Stimulated activated naive CD8-positive, alpha-beta T cell treated with anti-CD3 and anti-CD28 coated beads, Interleukin-15, Interleukin-2, amounts not matched to agents 100 U/mL and 50 U/mL, for 24 hours (primary cell): ENCODE measurements around the gene BLCAP.
"Not testable (repeated sequence)": the region's sequence is repeated elsewhere in the genome, so short reads cannot be mapped to it uniquely, and the experiment has no call there.

Experiments used
- ATAC-seq: fragments of 150-1000 bp; cut with Tn5 transposase; one replicate; pipeline ENCODE4 v1.10.0; 2021
- DNase-seq: peaks from one replicate; pipeline ENCODE4 v3.0.0; 2021

Gene BLCAP

DNA sequence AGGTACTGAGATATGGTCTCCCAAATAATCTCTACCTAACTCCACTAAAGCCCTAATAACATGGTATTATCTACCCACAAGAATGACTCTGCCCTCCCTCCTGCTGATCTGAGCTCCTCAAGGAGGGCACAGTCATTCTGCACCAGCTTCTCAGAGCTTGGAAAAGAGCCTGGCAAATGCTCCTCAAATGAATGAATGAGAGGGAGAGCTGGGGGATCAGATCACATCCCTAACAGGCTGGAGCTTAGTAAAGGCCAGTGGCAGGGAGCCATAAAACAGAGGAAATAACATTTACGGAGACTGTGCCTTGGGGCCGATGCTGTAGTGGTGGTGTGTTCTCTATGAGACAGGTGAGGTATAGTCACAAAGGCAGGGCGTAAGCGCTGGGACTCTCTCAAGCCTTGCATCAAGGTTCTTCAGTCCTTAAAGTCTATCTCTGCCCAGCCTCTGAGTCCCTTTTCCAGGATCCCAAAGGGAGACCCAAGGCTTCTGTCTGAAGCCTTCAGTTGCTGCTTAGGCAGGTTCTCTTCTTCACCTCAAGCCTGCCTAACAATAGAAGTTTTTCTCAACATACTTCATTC is 13.8 kb downstream of the BLCAP start:
- no peak for DNase-seq
- ATAC-seq, result no peak

DNA sequence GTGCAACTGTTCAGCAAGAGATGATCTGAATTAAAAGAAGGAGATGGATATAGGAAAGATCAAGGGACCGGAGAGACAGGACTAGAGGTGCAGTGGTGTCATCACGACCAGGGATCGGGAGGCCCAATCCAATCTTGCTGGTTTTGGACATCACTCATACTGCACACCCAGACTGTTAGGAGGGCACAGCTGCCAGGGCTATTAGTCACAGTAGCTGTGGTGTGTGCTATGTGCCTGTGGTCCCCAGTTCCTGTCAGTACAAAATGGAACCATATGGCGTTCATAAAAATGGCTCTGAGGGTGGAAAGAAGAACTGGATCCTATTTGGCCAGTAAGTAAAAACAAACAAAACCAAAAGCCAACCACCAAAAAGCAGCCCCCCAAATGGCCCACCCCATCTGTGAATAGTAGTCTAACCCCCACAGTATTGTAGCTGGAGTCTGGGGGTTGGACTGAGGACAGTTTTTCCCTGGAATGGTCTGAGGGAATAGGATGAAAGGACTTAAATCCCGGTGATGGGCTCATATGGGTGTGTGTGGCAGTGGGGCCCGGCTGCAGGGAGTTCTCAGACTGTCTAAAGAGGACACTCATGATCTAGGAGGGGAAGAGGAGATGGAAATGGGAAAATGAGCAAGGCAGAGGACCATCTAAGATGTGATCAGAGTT is 15.9 kb downstream of the BLCAP start:
- DNase-seq (no peak), ATAC-seq (no peak)

DNA sequence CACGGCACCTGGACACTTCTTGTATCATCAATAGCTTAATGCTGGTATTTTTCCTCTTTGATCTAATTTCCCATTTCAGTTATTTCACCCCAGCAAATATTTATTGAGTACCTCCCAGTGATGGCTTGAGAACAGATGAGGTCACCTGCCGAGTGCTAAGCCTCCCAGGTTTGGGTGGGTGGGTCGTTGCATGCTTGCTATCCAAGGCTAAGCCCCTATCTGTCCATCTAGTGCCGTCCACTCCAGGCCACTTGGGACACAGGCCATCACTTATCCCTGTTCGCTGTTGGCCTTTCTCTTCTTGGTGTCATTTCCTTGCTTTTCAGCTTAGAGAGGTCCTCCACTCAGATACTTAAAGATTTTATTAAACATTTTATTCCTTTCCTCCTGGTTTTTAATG is 17.4 kb downstream of the BLCAP start:
- ATAC-seq (no peak), DNase-seq (no peak)

DNA sequence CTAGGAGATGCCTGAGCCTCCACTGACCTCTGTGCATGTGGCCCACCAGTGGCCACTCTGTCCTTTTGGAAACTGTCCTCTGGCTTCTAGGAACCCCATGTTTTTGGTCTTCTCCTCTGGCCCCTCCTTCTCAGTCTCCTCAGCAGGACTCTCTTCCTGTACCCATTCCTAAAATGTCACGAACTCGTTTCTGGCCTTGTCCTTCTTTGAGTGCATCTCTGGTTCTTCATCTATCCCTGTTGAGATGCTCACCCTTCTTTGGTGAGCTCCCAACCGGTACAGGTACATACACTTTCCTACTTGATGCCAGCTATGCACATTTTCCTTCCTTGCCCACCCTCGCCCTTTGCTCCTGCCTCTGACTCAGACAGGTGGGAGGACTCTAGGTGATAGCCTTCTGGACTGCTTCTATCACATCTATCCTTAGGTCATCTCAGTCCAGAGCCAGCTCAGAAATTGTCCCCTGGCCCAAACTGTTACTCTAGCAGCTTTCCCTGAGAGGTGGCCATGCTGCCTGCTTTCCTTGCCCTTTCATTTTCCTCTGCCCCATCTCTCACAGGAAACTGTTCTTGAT is 21.4 kb downstream of the BLCAP start:
- ATAC-seq, result no peak
- no peak for DNase-seq

DNA sequence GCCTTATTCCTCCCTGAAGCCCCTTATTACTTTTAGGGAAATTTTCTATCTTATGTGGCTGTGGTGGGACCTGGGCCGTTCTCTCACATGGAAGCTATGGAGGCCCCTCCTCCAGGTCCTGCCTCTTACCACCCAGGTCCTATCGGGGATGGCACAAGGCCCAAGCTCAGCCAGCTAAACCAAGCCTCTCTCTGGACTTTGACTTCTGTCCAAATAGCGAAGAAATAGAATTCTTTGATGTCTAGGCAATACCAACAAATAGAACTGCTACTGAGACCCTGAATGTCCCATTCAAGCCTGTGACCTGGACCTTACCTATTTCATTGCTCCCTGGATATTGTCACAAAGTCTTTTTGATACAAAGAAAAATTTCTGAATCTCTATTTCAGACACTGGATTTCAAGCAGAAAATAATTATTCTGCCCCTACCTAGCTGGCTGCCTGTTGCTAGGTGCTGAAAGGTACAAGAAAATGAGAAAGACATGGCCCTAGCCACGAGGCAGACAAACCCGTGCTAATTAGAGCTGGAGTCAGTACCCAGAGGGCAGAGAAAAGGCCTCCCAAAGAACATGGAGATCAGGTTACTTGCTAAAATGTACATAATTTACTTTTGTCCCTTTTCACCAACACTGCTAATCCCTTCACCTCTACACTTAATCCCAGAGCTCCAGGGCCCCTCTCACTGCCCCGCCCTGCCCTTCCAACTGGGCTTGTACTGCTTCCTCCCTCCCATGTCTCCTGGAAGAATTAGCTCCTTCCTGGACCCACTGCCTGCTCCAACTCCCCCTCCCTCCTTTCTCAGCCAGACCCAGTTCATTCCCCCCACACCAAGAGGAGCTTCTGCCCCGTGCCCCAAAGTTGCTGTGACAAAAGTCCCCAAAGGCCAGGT is 22.2 kb downstream of the BLCAP start:
- ATAC-seq, result no peak
- no peak for DNase-seq

DNA sequence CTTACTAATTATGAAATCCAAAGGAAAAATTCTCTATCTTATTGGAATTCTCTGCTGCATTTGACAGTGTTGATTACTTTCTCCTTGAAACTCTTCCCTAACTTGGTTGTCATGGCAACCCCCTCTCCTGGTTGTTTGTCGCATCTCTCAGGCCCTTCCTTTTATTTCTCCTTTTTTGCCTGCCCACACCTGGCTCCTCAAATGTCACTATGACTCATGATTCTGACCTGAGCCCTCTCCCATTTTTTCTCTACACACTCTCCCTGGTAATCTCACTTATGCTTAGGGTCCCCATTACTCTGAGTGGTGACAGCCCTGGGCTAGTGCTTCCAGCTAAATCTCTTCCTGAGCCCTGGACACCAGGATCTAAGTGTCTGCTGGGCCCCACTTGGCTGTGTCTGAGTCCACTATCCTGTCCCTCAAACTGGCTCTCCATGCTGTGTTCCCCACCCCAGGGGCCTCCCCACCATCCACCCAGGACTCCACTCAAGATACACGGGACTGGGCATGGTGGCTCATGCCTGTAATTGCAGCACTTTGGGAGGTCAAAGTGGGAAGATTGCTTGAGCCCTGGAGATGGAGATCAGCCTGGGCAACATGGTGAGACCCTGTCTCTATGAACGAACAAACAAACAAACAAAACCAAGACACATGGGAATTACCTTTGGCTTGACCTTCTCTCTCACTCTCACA is 23.1 kb downstream of the BLCAP start:
- DNase-seq (no peak), ATAC-seq (no peak)

DNA sequence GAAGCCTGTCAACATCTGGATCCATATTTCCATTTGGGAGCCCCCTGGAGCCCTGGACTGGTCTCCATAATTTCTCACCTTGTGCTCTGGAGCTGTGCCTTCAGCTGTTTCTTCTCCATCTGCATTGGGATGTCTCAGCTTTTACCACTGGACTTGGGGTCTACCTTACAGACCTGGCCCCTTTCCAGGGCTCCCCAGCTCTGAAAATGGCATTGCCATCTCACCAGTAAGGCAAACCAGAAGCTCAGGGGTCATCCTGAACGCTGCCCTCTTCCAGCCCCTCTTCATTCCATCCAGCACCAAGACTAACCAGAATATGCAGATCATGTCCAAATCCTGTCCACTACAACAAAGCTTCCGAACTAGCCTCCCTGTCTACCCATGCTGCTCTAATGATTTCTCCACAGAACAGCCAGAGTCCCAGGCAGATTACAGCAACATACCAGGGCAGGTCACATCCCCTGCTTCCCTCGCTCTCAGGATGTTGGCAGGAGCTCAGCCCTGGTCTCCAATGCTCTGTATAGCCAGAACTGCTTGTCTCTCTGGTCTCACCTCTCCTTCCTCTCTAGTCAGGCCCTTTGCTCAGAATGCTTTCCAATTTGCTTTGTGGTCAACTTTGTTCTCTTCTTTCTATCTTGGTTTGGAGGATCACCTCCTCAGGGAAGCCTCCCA is 24.3 kb downstream of the BLCAP start:
- DNase-seq (no peak), ATAC-seq (no peak)

DNA sequence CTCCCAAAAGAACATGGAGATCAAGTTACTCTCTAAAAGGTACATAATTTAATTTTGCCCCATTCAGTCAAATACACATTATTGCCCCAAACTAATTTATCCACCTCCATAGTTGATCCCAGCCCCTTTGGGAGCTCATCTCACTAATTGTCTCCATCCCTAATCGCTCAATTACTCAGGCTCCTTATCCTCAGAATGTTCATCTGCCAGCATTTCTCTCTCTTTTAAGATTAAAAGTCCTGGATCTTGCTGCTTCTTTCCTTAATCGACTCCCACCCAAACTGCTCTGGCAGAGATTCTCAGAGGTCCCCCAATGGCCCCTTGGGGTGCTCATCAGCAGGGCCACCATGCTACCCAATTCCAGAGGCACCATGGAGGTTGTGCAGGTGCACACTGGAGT is 25.0 kb downstream of the BLCAP start:
- DNase-seq, result no peak
- ATAC-seq, result no peak

DNA sequence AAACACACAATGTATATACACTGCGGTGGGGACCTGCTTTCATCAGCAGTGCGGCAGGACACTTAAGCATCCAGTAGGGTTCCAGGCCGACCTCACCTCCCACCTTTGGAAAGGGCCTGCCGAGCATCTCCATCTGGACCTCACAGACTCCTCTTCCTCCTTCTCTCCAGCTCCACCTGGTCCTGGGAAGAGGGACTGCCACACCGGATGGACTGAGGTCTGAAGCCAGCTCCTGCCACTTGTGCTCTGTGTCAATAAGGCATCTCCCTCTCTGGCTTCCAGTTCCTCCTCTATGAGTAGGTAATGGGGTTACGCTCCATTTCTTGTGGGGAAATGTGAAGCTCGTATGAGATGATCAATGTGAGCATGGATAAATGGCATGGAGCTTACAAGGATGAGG is 25.7 kb downstream of the BLCAP start:
- DNase-seq, result no peak
- no peak for ATAC-seq

DNA sequence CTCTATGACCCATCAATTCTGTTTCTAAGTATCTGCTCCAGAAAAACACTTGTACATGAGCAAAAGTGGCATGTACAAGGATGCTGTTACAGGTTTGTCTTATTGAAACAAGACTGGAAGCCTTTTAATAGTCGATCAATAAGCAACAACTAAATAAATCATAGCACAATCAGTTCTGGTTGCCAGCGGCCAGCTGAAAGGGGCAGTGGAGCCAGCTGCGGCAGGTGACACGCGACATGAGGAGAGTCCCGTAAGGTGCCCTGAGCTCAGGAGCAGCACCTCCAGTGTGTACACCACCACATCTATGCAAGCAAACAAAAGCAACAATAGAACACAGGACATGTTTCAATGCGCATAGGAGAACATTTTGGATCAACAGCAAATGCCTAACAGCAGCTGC is 27.4 kb downstream of the BLCAP start:
- ATAC-seq (no peak), DNase-seq (no peak)

DNA sequence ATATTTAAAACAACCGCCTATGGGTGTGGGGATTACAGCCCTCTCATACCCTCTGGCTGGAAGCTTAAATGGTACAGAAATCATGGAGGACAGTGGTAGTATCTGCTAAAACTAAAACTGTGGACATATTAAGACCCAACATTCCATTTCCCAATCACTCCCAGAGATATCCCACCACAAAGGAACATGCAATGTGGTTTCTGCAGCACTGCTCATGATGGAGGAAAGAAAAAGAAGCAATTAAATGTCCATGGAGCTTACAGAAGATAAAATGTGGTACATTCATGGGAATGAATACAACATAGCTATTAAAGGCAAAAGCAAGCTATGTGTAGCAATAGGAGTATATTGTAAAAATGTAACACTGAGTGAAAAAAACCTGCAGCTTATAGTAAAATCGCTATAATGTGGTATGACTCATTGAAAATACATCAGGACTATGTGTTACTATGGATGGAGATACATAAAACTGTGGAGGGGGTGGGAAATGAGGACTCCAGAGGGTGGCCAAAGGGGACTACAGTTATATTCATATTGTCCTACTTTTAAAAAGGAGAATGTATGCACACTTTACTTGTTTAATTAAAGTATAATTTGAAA is 29.5 kb downstream of the BLCAP start:
- no peak for DNase-seq

DNA sequence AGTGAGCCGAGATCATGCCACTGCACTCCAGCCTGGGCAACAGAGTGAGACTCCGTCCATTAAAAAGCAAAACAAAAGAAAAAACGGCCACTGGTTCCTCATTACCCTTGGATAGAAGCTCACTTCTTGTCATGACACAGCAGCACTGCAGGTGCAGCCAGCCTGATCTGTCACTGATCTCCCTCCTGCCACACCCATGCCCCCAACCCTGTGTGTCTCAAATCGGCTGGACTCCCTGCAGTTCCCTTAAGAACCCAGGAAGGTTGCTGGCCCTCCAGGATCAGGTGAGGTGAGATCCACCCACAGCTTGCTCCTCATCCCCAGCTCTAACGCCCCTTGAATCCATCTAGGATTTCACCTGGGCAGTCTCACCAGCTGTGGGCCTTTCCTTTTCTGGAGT is 32.9 kb downstream of the BLCAP start:
- no peak for DNase-seq
- no peak for ATAC-seq

More for the DNA sequence above, 29.5 kb downstream of the BLCAP start:
- ATAC-seq, result no peak

DNA sequence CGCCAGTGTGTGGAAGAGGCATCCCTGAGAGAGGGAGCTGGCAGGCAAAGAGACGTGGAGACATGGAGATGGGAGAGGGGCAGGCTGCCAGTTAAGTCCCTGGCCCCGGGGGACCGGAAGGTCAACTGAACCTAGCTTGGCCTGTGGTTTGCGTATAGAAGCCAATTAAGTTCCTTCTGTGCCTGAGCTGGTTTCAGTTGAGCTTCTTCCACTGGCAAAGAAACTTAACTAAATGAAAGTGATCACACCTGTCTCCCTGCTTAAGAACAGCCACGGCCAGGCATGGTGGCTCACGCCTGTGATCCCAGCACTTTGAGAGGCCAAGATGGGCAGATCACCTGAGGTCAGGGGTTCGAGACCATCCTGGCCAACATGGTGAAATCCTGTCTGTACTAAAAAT is 33.4 kb downstream of the BLCAP start:
- no peak for DNase-seq
- ATAC-seq, result no peak

DNA sequence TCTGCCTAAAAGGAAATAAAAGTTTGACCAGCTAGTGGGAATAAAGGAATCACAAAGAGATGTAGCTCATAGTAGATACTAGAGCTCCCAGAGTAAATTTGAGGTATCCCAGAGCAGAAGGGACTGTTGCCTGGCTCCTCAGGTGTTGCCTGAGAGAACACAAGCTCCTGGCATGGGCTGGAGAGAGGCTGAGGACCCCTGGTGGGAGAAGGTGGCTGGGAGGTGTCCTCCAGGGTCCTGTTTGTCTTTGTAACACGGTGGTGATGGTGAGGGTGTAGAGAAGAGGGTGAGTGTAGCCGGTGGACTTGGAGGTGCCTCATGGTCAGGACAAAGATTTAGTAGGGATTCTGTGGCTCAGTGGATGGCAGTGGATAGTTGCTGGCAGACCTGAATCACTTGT is 34.7 kb downstream of the BLCAP start:
- ATAC-seq, result no peak
- DNase-seq, result no peak

DNA sequence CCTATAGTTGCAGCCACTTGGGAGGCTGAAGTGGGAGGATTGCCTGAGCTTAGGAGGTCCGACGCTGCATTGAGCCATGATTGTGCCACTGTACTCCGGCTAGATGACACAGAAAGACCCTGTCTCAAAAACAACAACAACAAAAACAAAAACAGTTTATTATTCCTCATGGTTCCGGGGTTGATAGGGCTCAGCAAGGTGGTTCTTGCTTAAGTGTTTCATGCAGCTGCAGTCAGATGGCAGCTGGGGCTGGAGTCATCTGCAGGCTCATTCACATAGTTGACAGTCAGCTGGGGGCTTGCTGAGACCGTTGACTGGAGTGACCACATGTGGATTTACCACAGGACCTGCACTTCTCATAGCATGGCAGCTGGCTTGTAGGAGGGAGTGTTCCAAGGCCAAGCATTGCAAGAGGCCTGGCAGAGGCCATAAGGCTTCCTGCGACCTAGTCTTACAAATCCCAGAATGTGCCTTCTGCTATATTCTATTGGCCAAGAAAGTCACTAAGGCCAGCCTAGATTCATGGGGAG is 35.5 kb downstream of the BLCAP start:
- DNase-seq (no peak), ATAC-seq (no peak)

DNA sequence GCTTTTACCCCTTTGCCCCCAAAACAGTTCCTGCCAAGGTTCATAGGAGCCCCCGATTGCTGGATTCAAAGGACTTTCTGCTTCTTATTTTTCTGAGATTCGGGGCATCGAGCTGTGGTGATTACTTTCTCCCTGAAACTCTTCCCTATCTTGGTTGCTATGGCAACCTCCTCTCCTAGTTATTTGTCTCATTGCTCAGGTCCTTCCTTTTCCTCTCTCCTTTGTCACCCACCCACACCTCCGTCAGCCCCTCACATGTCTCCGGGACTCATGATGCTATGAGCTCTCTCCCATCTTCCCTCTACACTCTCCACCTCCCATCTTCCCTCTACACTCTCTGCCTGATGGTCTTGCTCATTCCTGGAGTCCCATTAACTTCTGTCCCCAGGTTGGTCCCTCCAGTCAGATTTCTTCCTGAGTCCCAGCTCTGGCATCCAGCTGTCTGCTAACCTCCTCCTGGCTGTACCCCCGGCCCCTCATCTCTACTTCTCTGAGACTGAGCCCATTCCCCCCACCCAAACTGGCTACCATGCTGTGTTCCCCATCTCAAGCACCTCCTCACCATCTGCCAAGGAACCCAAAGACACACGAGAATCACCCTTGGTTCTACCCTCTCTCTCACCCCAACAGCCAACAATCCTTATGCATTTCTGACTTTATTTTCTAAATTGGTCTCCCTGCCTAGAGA is 36.9 kb downstream of the BLCAP start:
- ATAC-seq, result no peak
- DNase-seq, result no peak

DNA sequence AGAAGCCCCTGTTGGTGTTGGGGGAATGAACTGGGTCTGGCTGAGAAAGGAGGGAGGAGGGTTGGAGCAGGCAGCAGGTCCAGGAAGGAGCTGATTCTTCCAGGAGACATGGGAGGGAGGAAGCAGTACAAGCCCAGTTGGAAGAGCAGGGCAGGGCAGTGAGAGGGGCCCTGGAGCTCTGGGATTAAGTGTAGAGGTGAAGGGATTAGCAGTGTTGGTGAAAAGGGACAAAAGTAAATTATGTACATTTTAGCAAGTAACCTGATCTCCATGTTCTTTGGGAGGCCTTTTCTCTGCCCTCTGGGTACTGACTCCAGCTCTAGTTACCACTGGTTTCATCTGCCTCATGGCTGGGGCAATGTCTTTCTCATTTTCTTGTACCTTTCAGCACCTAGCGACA is 41.5 kb downstream of the BLCAP start:
- not testable (repeated sequence) for DNase-seq, ATAC-seq

DNA sequence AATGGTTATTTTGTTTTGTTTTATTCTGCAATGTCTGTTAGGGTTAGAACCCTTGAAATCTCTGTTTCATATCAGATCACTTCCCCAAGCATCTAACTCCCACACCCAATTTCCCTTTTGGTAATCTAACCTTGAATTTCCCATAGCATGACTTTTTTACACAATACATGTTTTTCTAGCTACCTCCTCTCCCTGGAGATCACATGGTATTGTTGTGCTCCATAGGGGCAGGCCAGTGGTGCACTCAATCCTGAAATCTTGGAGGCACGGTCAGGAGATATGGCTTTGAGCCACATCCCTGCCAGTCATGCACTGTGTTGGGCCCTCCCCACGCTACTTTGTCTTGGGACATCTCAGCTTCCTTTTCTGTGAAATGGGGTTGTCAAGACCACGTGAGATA is 43.3 kb downstream of the BLCAP start:
- ATAC-seq, result no peak

DNA sequence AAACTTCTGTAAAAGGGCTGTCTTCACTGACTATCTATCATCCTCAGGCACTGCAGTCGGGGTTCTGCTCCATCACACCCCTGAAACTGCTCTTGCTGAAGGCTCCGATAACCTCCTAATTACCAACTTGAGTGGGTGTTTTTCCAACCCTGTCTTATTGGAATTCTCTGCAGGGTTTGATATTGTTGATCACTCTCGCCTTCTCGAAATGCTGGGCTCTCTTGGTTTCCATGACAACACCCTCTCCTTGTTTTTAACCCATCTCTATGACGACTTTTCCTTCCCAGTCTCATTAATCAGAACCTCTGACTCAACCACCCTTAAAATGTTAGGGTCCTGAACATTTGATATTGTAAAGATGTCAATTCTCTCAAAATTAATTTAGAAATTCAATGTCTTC is 46.1 kb downstream of the BLCAP start:
- DNase-seq (no peak), ATAC-seq (no peak)

More for the DNA sequence above, 43.3 kb downstream of the BLCAP start:
- no peak for DNase-seq

DNA sequence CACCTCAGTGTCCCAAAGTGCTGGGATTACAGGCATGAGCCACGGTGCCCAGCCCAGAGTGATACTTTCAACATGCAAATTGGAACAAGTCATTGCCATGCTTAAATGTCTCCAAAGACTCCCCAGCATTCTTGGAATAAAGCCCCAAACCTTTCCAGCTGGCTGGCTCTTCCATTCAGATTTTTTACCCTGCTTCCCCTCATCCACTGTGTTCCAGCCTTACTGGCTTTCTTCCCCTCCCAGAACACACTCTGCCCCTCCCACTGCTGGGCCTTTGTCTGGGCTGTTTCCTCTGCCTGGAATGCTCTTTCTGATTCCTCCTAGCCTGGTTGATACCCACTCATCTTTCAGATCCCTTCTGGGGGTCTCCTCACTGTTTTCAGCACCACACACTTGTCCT is 46.8 kb downstream of the BLCAP start:
- ATAC-seq, result no peak
- no peak for DNase-seq
